Smooth muscle cell (in vitro differentiated cells): ENCODE measurements around the gene ATP6V0B. TPM values are rescaled to one million over a fixed set of nuclear protein-coding genes. Genes with fewer than 3 reads are reported as not detected.

ENCODE experiments used
- DNase-seq: peaks from one replicate; lab custom pipeline; 2025; ENCODE audit not compliant: unreplicated experiment; lab: John Stamatoyannopoulos, UW
- H2AFZ ChIP-seq: fragments of 200-600 bp; sonication (generic); 2 replicates; pipeline ENCODE4 v1.6.0; 2016; ENCODE audit warnings: antibody characterized with exemption, low read depth, mild to moderate bottlenecking
- H3F3A ChIP-seq: fragments of 200-600 bp; sonication (generic); 2 replicates; pipeline ENCODE4 v1.6.0; 2017; ENCODE audit warnings: antibody characterized with exemption, low read depth
- H3K27ac ChIP-seq: fragments of 200-600 bp; sonication (generic); 2 replicates; pipeline ENCODE4 v1.5.1; 2016; ENCODE audit warnings: low read depth, mild to moderate bottlenecking
- H3K27me3 ChIP-seq: fragments of 200-600 bp; sonication (generic); 2 replicates; pipeline ENCODE4 v1.6.1; 2016; ENCODE audit warnings: low read depth, mild to moderate bottlenecking
- H3K36me3 ChIP-seq: fragments of 200-600 bp; sonication (generic); 2 replicates; pipeline ENCODE4 v1.5.1; 2016; ENCODE audit warnings: low read depth
- H3K4me1 ChIP-seq: fragments of 200-600 bp; sonication (generic); 2 replicates; pipeline ENCODE4 v1.5.1; 2016; ENCODE audit warnings: low read depth
- H3K4me2 ChIP-seq: fragments of 200-600 bp; sonication (generic); 2 replicates; pipeline ENCODE4 v1.6.0; 2016; ENCODE audit warnings: mild to moderate bottlenecking
- H3K4me3 ChIP-seq: fragments of 200-600 bp; sonication (generic); 2 replicates; pipeline ENCODE4 v1.5.1; 2016; ENCODE audit warnings: mild to moderate bottlenecking
- H3K79me2 ChIP-seq: fragments of 200-600 bp; sonication (generic); 2 replicates; pipeline ENCODE4 v1.6.0; 2016; ENCODE audit warnings: low read depth, mild to moderate bottlenecking
- H3K9ac ChIP-seq: fragments of 200-600 bp; sonication (generic); 2 replicates; pipeline ENCODE4 v1.6.0; 2016; ENCODE audit warnings: low read depth
- H3K9me3 ChIP-seq: fragments of 200-600 bp; sonication (generic); replicated peaks from 2 replicates; pipeline ENCODE4 v1.5.1; 2016; ENCODE audit warnings: low read depth
- H4K20me1 ChIP-seq: fragments of 200-600 bp; sonication (generic); 2 replicates; pipeline ENCODE4 v1.6.0; 2016; ENCODE audit warnings: low read depth
- WGBS: methylation state at CpG from one replicate; pipeline ENCODE4 v1.1.7; 2016; ENCODE audit warnings: low lambda C conversion rate; 5-methylcytosine and 5-hydroxymethylcytosine counted together
- polyA plus RNA-seq: library from polyadenylated mRNA; unstranded; fragments of >200 nt; fragmentation: Nextera tagmentation; extraction: Ambion mirVana; gene quantifications from 2 replicates; pipeline ENCODE4 v1.2.1, GENCODE V29; 2016
- total RNA-seq: library from RNA; depleted of rRNA; stranded (reverse); fragments of >200 nt; gene quantifications from 2 replicates; pipeline ENCODE4 v1.2.3, GENCODE V29; 2014
- TF ChIP-seq, protein P1 (sequence below): fragments of 200-600 bp; sonication (generic); IDR thresholded peaks from 2 replicates; pipeline ENCODE4 v1.5.1; 2017; ENCODE audit warnings: borderline replicate concordance, mild to moderate bottlenecking, antibody characterized with exemption; ENCODE audit not compliant: insufficient read depth, poor library complexity, severe bottlenecking

ATP6V0B gene
- total and polyA plus RNA-seq, 2 experiments from 2014 or later, result 106 to 203 TPM

DNA sequence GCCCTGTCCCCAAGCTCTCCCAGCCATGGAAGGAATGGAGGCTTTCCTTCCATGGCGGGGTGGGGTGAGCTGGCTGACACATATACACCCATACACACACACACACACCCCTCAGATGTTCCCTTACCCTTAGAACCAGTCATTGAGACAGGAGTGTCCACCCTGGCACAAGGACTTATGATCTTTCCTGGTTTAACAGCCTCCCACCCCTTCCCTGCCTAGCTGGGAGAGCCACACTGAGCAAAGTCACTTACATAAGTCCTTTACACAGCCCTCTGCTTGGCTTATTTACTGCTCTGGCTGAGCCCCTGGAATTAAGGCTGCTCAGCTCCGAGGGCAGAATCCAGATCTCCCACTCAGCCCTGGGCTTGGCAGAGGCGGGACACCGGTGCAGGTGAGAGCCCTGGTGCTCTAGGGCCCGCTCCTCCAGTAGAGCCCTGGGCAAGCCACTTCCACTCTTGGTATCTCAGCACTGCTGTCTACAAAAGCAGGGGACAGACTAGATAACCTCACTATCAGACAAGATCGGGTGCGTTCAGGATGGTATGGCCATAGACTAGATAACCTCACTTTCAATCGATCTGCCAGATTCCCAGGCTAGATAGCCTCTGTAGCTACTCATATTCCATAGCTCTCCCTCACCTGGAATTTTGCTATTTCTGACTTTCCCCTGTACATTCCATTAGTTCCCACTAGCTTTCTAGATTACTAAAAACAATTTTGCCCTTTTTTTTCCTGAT, 39.8 kb downstream of the ATP6V0B start:
- TF ChIP-seq, protein P1, sequence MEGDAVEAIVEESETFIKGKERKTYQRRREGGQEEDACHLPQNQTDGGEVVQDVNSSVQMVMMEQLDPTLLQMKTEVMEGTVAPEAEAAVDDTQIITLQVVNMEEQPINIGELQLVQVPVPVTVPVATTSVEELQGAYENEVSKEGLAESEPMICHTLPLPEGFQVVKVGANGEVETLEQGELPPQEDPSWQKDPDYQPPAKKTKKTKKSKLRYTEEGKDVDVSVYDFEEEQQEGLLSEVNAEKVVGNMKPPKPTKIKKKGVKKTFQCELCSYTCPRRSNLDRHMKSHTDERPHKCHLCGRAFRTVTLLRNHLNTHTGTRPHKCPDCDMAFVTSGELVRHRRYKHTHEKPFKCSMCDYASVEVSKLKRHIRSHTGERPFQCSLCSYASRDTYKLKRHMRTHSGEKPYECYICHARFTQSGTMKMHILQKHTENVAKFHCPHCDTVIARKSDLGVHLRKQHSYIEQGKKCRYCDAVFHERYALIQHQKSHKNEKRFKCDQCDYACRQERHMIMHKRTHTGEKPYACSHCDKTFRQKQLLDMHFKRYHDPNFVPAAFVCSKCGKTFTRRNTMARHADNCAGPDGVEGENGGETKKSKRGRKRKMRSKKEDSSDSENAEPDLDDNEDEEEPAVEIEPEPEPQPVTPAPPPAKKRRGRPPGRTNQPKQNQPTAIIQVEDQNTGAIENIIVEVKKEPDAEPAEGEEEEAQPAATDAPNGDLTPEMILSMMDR, result no peak
- no peaks in the 10 kb centered on the region for H3K36me3 ChIP-seq
- no peak overlapping the region for H3K27ac ChIP-seq
- H4K20me1 ChIP-seq, result peaks cover 5% of the 10 kb centered on the region
- DNase-seq, result no peak
- no peak overlapping the region for H3K4me2 ChIP-seq
- H3K27me3 ChIP-seq, result no peaks in the 10 kb centered on the region
- no peaks in the 10 kb centered on the region for H3F3A ChIP-seq
- H3K4me3 ChIP-seq, result no peak overlapping the region
- H3K79me2 ChIP-seq, result no peaks in the 10 kb centered on the region
- no peak overlapping the region for H2AFZ ChIP-seq
- no peaks in the 10 kb centered on the region for H3K9me3 ChIP-seq
- peaks cover 7% of the 10 kb centered on the region for H3K4me1 ChIP-seq
- H3K9ac ChIP-seq, result no peak overlapping the region
- WGBS, result 85% methylated on average over 8 of the region's 8 CpGs

DNA sequence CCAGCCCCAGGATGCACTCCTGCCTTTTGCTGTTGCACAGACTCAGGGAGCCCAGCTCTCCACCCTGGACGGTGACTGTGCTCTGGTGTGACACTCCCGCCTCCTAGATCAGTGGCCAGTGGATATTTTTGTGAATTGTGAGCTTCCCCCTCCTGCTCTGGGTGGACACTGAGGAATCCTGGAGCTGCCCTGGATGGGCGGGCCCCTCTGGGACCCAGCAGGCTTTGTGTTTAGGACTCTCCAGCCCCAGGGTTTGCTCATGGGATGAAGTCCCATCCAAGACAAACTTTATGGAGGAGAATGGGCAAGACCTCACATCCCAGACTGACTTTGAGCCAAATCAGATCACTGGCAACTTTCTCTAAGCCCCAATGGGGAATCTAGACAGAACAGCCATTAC, 40.4 kb downstream of the ATP6V0B start:
- H3K27me3 ChIP-seq, result no peaks in the 10 kb centered on the region
- H3K4me1 ChIP-seq, result peaks cover 7% of the 10 kb centered on the region
- no peaks in the 10 kb centered on the region for H3F3A ChIP-seq
- H3K9ac ChIP-seq, result no peak overlapping the region
- no peaks in the 10 kb centered on the region for H3K79me2 ChIP-seq
- WGBS, result 95% methylated on average over 3 of the region's 3 CpGs
- no peak overlapping the region for H2AFZ ChIP-seq
- H3K36me3 ChIP-seq, result no peaks in the 10 kb centered on the region
- H4K20me1 ChIP-seq, result peaks cover 5% of the 10 kb centered on the region
- no peak overlapping the region for H3K4me2 ChIP-seq
- no peak overlapping the region for H3K27ac ChIP-seq
- TF ChIP-seq, protein P1, result no peak
- H3K4me3 ChIP-seq, result no peak overlapping the region
- no peaks in the 10 kb centered on the region for H3K9me3 ChIP-seq
- DNase-seq, result no peak

GRCh38 chr1:44016041-44016889, 41.5 kb downstream of the ATP6V0B start:
- no peak overlapping the region for H3K27ac ChIP-seq
- no peak overlapping the region for H2AFZ ChIP-seq
- no peak overlapping the region for H3K4me3 ChIP-seq
- 94% methylated on average over 17 of the region's 20 CpGs for WGBS
- H3K4me2 ChIP-seq, result no peak overlapping the region
- no peaks in the 10 kb centered on the region for H3K27me3 ChIP-seq
- no peaks in the 10 kb centered on the region for H3F3A ChIP-seq
- H3K9me3 ChIP-seq, result no peaks in the 10 kb centered on the region
- no peak for DNase-seq
- H3K79me2 ChIP-seq, result no peaks in the 10 kb centered on the region
- peaks cover 5% of the 10 kb centered on the region for H4K20me1 ChIP-seq
- H3K4me1 ChIP-seq, result peaks cover 7% of the 10 kb centered on the region
- H3K36me3 ChIP-seq, result no peaks in the 10 kb centered on the region
- no peak overlapping the region for H3K9ac ChIP-seq
- TF ChIP-seq, protein P1, result no peak
